HepG2 (cell line): Measurements from ENCODE around the gene LDLR. TPM values are rescaled to one million over a fixed set of nuclear protein-coding genes. Genes with fewer than 3 reads are reported as not detected.
A peak's percentile ranks its signal among the peaks of the same experiment; 100 is the strongest.

ENCODE experiments used
- ATAC-seq: fragments of 200-7000 bp; cut with Tn5 transposase; 3 replicates; pipeline ENCODE4 v1.9.1; 2020; ENCODE audit warnings: mild to moderate bottlenecking, moderate library complexity
- BruUV-seq: library from RNA; stranded (reverse); fragments of 400-500 nt; replicated peaks from 2 replicates; lab custom pipeline; 2021; lab: Mats Ljungman, UMichigan
- CTCF ChIA-PET: fragments of 300-600 bp; formaldehyde crosslinking; extraction: SDS; loops from one replicate; lab custom pipeline; 2021; ENCODE audit warnings: low total read pairs, inconsistent platforms, low intra/inter-chr PET ratio; lab: Yijun Ruan, JAX
- POLR2A ChIA-PET: fragments of 350-600 bp; sonication (Branson Sonifier 250); formaldehyde crosslinking; loops from one replicate; lab custom pipeline; 2020; ENCODE audit warnings: antibody characterized with exemption, inconsistent platforms; lab: Yijun Ruan, JAX
- DNase-seq: peaks from one replicate; pipeline ENCODE4 v3.0.0-alpha.2; 2015; ENCODE audit warnings: low spot score
- FAIRE-seq: peaks from 3 replicates; lab custom pipeline; 2011; peaks lifted over from hg19 to GRCh38; lab: Jason Lieb, UNC
- H2AFZ ChIP-seq: one replicate; pipeline ENCODE4 v1.6.1; 2011; ENCODE audit warnings: low read length, inconsistent platforms
- H3K27ac ChIP-seq: fragments of 300-600 bp; 3 replicates; pipeline ENCODE4 v1.8.0; 2011; ENCODE audit warnings: mixed run types, mild to moderate bottlenecking, mixed read lengths, low read length, inconsistent platforms; ENCODE audit not compliant: insufficient read depth; ENCODE audit errors: extremely low read length
- H3K27me3 ChIP-seq, 2 experiments: fragments of 200-600 bp in 1 of 2; 2 replicates in 1 of 2; 3 replicates in 1 of 2; pipeline versions ENCODE4 v1.6.0 to v1.8.0; 2011; ENCODE audit warnings: low read length in 2 of 2, mild to moderate bottlenecking in 2 of 2, moderate library complexity in 2 of 2, inconsistent platforms in 1 of 2; ENCODE audit not compliant: insufficient read depth in 2 of 2, control insufficient read depth in 1 of 2
- H3K36me3 ChIP-seq, 2 experiments: fragments of 200-600 bp in 1 of 2; replicated peaks in 1 of 2; 2 replicates in 1 of 2; 3 replicates in 1 of 2; pipeline versions ENCODE4 v1.5.1 to v1.8.0; 2011; ENCODE audit warnings: low read length in 2 of 2, inconsistent platforms in 1 of 2; ENCODE audit not compliant: insufficient read depth in 2 of 2, control insufficient read depth in 1 of 2
- H3K4me1 ChIP-seq: 2 replicates; pipeline ENCODE4 v1.5.1; 2012; ENCODE audit warnings: low read length, inconsistent platforms; ENCODE audit not compliant: insufficient read depth
- H3K4me2 ChIP-seq: 2 replicates; pipeline ENCODE4 v1.6.0; 2011; ENCODE audit warnings: low read depth, low read length, inconsistent platforms
- H3K4me3 ChIP-seq, 3 experiments: fragments of 200-600 bp in 1 of 3; sonication (generic), shearing (Covaris generic) in 1 of 3; replicated peaks in 1 of 3; 2 replicates each; pipeline ENCODE4 v1.5.1; 2011 to 2016; ENCODE audit warnings: low read length in 3 of 3, inconsistent platforms in 2 of 3, low read depth in 2 of 3, mild to moderate bottlenecking in 2 of 3, control low read depth in 1 of 3, mixed read lengths in 1 of 3; ENCODE audit not compliant: insufficient read depth in 1 of 3
- H3K79me2 ChIP-seq: one replicate; pipeline ENCODE4 v1.6.1; 2011; ENCODE audit warnings: low read length, inconsistent platforms; ENCODE audit not compliant: insufficient read depth
- H3K9ac ChIP-seq: 2 replicates; pipeline ENCODE4 v1.6.0; 2011; ENCODE audit warnings: mild to moderate bottlenecking, low read depth, low read length, inconsistent platforms; ENCODE audit not compliant: insufficient read depth
- H3K9me3 ChIP-seq: 2 replicates; pipeline ENCODE4 v1.5.1; 2012; ENCODE audit warnings: mild to moderate bottlenecking, low read length
- H4K20me1 ChIP-seq: 2 replicates; pipeline ENCODE4 v1.6.0; 2011; ENCODE audit warnings: inconsistent platforms, mild to moderate bottlenecking, low read length, moderate library complexity; ENCODE audit not compliant: insufficient read depth
- BCL6 ChIP-seq: IDR thresholded peaks from 2 replicates; pipeline ENCODE4 v1.6.1; 2016; ENCODE audit warnings: missing genetic modification reagents, missing compliant biosample characterization
- KMT2B ChIP-seq: IDR thresholded peaks from 2 replicates; pipeline ENCODE4 v1.6.1; 2016; ENCODE audit warnings: missing genetic modification reagents, missing compliant biosample characterization
- SAP130 ChIP-seq: IDR thresholded peaks from 2 replicates; pipeline ENCODE4 v1.6.1; 2016; ENCODE audit warnings: low read depth
- ZNF484 ChIP-seq: sonication (generic); formaldehyde crosslinking; IDR thresholded peaks from 2 replicates; pipeline ENCODE4 v1.5.1; 2020; ENCODE audit warnings: mild to moderate bottlenecking, low read depth, missing genetic modification reagents, borderline replicate concordance
- ZNF687 ChIP-seq: sonication (generic); formaldehyde crosslinking; IDR thresholded peaks from 2 replicates; pipeline ENCODE4 v1.5.1; 2020; ENCODE audit warnings: mild to moderate bottlenecking, missing genetic modification reagents, moderate library complexity
- WGBS: methylation state at CpG from one replicate; pipeline ENCODE4 v1.1.6; 2017; ENCODE audit warnings: low lambda C conversion rate; 5-methylcytosine and 5-hydroxymethylcytosine counted together
- in situ Hi-C: cut with HindIII; loops from 2 replicates; pipeline ENCODE4 v1.10.0; 2017; ENCODE audit warnings: low pct_unique_long_range_greater_than_20kb; ENCODE audit not compliant: extremely low pct_ligation_motif_present
- intact Hi-C: fragments of 100-400 bp; cut with micrococcal nuclease; formaldehyde crosslinking; loops from one replicate; pipeline ENCODE4 v1.10.0; 2022; ENCODE audit not compliant: unreplicated experiment
- polyA plus RNA-seq, 8 experiments: library from polyadenylated mRNA; depleted of rRNA in 3 of 8; stranded (reverse) in 7 of 8; unstranded in 1 of 8; fragments of >200 nt; fragmentation: Illumina TruSeq in 4 of 8; extraction: Trizol in 4 of 8; gene quantifications; 2 replicates each; pipeline versions ENCODE4 v1.2.1 to v1.2.3, GENCODE V29; 2011 to 2016; ENCODE audit warnings: low read depth in 4 of 8, missing spikeins in 1 of 8, mixed read lengths in 1 of 8; ENCODE audit not compliant: insufficient read depth in 1 of 8
- total RNA-seq, 5 experiments: library from RNA; depleted of rRNA; stranded (reverse); fragments of >200 nt; fragmentation: Illumina TruSeq; extraction: Trizol; gene quantifications; 2 replicates each; pipeline ENCODE4 v1.2.3, GENCODE V29; 2016; ENCODE audit warnings: low read depth in 1 of 5

LDLR gene
- total and polyA plus RNA-seq, 2 of the 13 experiments (the other 11 are each of a cell fraction or from before 2014, with no cell fraction given) = 51.6 to 92.5 TPM

DNA sequence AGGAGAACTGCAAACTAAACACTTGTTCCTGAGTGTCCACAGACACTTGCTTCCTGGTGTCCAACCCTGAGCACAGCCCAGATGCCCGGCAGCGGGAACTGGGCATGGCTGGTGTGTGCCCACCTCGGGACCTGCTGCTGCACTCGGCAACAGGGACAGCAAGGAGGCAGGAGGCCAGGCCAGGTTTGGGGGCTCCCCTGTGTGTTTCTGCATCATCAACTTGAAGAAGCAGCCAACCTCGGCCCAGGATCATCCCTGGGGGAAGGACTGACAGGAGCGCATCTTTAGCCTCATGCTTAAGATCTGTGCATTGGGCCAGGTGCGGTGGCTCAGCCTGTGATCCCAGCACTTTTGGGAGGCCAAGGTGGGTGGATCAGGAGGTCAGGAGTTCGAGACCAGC is 35.1 kb upstream of the LDLR start:
- no peak for FAIRE-seq
- H3K4me1 ChIP-seq = peaks cover 10% of the 10 kb centered on the region
- no peaks in the 10 kb centered on the region for H3K9me3 ChIP-seq
- WGBS = 96% methylated on average over 2 of the region's 8 CpGs
- no peaks in the 10 kb centered on the region for H4K20me1 ChIP-seq
- H3K36me3 ChIP-seq = peaks cover 13 to 21% of the 10 kb centered on the region in 2 experiments; a peak in 3 of 5 replicates
- no TSS peak for BruUV-seq
- intact Hi-C loops = no loop called here
- ChIA-PET POLR2A (no interaction called here), CTCF (no interaction called here)
- no peak overlapping the region for H3K9ac ChIP-seq
- TF ChIP-seq SAP130 (CRISPR knock-in tag) (no peak), ZNF484 (CRISPR knock-in tag) (no peak), KMT2B (CRISPR knock-in tag) (no peak), BCL6 (no peak), ZNF687 (CRISPR knock-in tag) (0 out of 2 replicates have a peak, but pooled peaks have one; percentile 3)
- TF ChIP-seq, all 625 proteins: peak for 1
- Histone ChIP-seq H3K4me2 (no peak overlapping the region), H3K27me3 (no peaks in the 10 kb centered on the region), H3K4me3 (no peak overlapping the region), H3K79me2 (no peaks in the 10 kb centered on the region), H2AFZ (no peak overlapping the region), H3K27ac (no peak overlapping the region)
- no peak for ATAC-seq
- DNase-seq = no peak
- in situ Hi-C loops = no loop called here
